AG09309 (cell line): ENCODE measurements around the gene CCHCR1.

ENCODE experiments used
- DNase-seq: peaks from one replicate; pipeline ENCODE4 v3.0.0-alpha.2; 2010; ENCODE audit warnings: low read depth
- H3K4me3 ChIP-seq: 2 replicates; pipeline ENCODE4 v1.5.1; 2011; ENCODE audit warnings: mild to moderate bottlenecking, low read depth, low read length, moderate library complexity; ENCODE audit not compliant: control insufficient read depth
- CTCF ChIP-seq: IDR thresholded peaks from 2 replicates; pipeline ENCODE4 v1.5.1; 2011; ENCODE audit warnings: mild to moderate bottlenecking, low read depth, low read length, inconsistent platforms; ENCODE audit not compliant: insufficient read depth, control insufficient read depth; ENCODE audit errors: missing control alignments

CCHCR1 gene

GRCh38 chr6:31092769-31093505 is 64.7 kb downstream of the CCHCR1 start:
- H3K4me3 ChIP-seq = no peak overlapping the region
- no peak for TF ChIP-seq CTCF
- no peak for DNase-seq
